RWPE2 (cell line): ENCODE data around the gene CFAP77.

Experiments used
- ATAC-seq: fragments of 200-7000 bp; cut with Tn5 transposase; 3 replicates; pipeline ENCODE4 v1.9.1; 2021; ENCODE audit warnings: low read depth
- DNase-seq: peaks from one replicate; pipeline ENCODE4 v3.0.0-alpha.2; 2020; ENCODE audit warnings: low spot score
- H3K27ac ChIP-seq: fragments of 450-650 bp; 2 replicates; pipeline ENCODE4 v1.5.1; 2017; ENCODE audit warnings: mild to moderate bottlenecking; ENCODE audit not compliant: poor library complexity, severe bottlenecking
- H3K27me3 ChIP-seq: fragments of 250-450 bp; sonication (Bioruptor Pico); 2 replicates; pipeline ENCODE4 v1.5.1; 2021; ENCODE audit warnings: mild to moderate bottlenecking, moderate library complexity; ENCODE audit not compliant: insufficient read depth, poor library complexity, severe bottlenecking
- H3K36me3 ChIP-seq: fragments of 250-450 bp; sonication (Bioruptor Pico); 2 replicates; pipeline ENCODE4 v1.5.1; 2020; ENCODE audit warnings: low read depth, mild to moderate bottlenecking, moderate library complexity
- H3K4me1 ChIP-seq: fragments of 250-450 bp; sonication (Bioruptor Pico); 2 replicates; pipeline ENCODE4 v1.5.1; 2021; ENCODE audit warnings: mild to moderate bottlenecking, moderate library complexity; ENCODE audit not compliant: insufficient read depth, poor library complexity, severe bottlenecking
- H3K4me3 ChIP-seq: fragments of 250-450 bp; sonication (Bioruptor Pico); 2 replicates; pipeline ENCODE4 v1.5.1; 2021; ENCODE audit warnings: mild to moderate bottlenecking, moderate library complexity; ENCODE audit not compliant: severe bottlenecking
- H3K9me3 ChIP-seq: fragments of 250-450 bp; sonication (Bioruptor Pico); 2 replicates; pipeline ENCODE4 v1.5.1; 2021; ENCODE audit warnings: mild to moderate bottlenecking, moderate library complexity; ENCODE audit not compliant: severe bottlenecking
- TF ChIP-seq, protein P1 (sequence below): fragments of 450-650 bp; IDR thresholded peaks from one replicate; pipeline ENCODE4 v1.5.1; 2017; ENCODE audit warnings: mild to moderate bottlenecking, moderate library complexity; ENCODE audit not compliant: poor library complexity, severe bottlenecking

Gene CFAP77

DNA sequence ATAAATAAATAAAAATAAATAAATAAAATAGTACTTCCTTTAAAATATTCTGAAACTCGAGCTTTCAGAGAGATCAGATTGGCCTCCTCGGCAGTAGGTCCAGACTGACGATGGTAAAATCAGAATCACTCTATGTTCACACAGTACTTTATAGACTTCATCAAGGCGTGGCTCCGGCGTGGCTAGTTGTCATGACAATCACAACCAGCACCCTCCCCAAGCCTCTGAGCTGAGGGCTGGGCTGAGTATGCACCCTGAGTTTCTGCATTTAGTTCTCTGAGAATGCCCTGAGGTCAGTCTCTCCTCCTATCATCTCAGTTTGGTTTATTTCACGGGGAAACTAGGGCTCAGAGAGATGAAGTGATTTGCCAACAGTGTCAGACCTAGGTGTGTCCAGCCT, 129.1 kb downstream of the CFAP77 start:
- Histone ChIP-seq H3K4me1 (no peaks in the 10 kb centered on the region), H3K27me3 (no peaks in the 10 kb centered on the region)
- ATAC-seq, result no peak

GRCh38 chr9:132541051-132541450, 131.0 kb downstream of the CFAP77 start:
- no peak for DNase-seq
- no peak for ATAC-seq
- TF ChIP-seq, protein P1, sequence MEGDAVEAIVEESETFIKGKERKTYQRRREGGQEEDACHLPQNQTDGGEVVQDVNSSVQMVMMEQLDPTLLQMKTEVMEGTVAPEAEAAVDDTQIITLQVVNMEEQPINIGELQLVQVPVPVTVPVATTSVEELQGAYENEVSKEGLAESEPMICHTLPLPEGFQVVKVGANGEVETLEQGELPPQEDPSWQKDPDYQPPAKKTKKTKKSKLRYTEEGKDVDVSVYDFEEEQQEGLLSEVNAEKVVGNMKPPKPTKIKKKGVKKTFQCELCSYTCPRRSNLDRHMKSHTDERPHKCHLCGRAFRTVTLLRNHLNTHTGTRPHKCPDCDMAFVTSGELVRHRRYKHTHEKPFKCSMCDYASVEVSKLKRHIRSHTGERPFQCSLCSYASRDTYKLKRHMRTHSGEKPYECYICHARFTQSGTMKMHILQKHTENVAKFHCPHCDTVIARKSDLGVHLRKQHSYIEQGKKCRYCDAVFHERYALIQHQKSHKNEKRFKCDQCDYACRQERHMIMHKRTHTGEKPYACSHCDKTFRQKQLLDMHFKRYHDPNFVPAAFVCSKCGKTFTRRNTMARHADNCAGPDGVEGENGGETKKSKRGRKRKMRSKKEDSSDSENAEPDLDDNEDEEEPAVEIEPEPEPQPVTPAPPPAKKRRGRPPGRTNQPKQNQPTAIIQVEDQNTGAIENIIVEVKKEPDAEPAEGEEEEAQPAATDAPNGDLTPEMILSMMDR, result no peak
- Histone ChIP-seq H3K27me3 (no peaks in the 10 kb centered on the region), H3K9me3 (no peaks in the 10 kb centered on the region), H3K27ac (no peak overlapping the region), H3K4me3 (no peak overlapping the region), H3K36me3 (no peaks in the 10 kb centered on the region), H3K4me1 (no peaks in the 10 kb centered on the region)

More for the DNA sequence above, 129.1 kb downstream of the CFAP77 start:
- TF ChIP-seq, protein P1, result no peak
- Histone ChIP-seq H3K9me3 (peaks cover 8% of the 10 kb centered on the region), H3K27ac (no peak overlapping the region), H3K36me3 (no peaks in the 10 kb centered on the region), H3K4me3 (no peak overlapping the region)
- no peak for DNase-seq

DNA sequence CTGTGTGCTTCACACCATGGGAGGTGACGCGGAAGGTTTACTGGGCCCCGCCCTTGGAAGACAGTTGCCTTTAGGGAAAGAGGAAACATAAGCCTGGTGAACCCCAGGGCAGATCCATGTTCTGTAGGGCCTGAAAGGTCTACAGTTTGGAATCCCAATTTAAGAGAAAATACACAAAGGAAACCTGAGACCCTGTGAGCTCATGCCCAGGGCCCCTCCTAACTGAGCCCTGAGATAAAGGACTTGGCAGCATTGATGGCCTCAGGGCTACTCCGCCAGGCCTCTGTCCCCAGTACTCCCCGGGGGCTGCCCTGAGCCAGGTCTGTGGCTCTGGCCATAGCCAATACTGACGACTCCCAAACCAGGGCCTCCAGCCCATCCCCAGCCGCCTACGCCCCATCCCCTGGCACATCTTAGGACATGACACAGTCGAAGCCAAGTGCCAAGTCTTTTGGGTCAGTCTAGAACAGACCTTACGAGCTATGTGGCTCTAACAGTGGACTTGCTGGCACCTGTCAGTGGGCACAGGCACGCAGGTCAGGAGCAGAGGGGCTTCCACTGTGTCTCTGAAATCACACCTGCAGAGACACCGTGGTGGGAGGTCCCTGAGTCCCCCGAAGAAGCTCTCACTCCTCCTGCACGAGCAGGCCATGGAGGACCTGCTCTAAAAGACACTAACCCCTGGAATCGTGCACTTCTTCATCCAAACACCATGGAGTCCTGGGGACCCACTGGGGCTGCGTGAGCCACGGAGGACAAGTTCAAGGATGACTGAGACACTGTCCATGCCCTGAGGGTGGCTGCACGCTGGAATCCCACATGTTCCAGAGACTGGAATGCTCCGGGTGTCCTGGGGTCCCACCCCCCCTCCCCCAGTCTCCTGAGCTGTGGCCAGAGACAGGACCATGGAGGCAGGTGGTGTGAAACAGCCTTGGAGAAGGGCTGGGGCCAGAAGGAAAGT, 132.1 kb downstream of the CFAP77 start:
- Histone ChIP-seq H3K36me3 (no peaks in the 10 kb centered on the region), H3K27me3 (no peaks in the 10 kb centered on the region), H3K27ac (no peak overlapping the region), H3K9me3 (no peaks in the 10 kb centered on the region), H3K4me1 (no peaks in the 10 kb centered on the region), H3K4me3 (no peak overlapping the region)
- TF ChIP-seq, protein P1, result no peak
- DNase-seq, result no peak
- ATAC-seq, result no peak

- no peaks in the 10 kb centered on the region for H3K4me1 ChIP-seq
- H3K9me3 ChIP-seq, result no peaks in the 10 kb centered on the region
- H3K27ac ChIP-seq, result no peak overlapping the region
- no peaks in the 10 kb centered on the region for H3K36me3 ChIP-seq
- DNase-seq (no peak), ATAC-seq (no peak)
- no peaks in the 10 kb centered on the region for H3K27me3 ChIP-seq
- TF ChIP-seq, protein P1, result no peak
- H3K4me3 ChIP-seq, result no peak overlapping the region
Observed at GRCh38 chr9:132543251-132543650, 133.2 kb downstream of the CFAP77 start.

GRCh38 chr9:132543960-132544359, 133.9 kb downstream of the CFAP77 start:
- TF ChIP-seq, protein P1, result no peak
- Histone ChIP-seq H3K4me1 (no peaks in the 10 kb centered on the region), H3K27me3 (no peaks in the 10 kb centered on the region), H3K36me3 (no peaks in the 10 kb centered on the region), H3K27ac (no peak overlapping the region), H3K9me3 (no peaks in the 10 kb centered on the region), H3K4me3 (no peak overlapping the region)
- ATAC-seq, result no peak
- DNase-seq, result no peak
